Myocyte (in vitro differentiated cells): ENCODE measurements around the gene FAU. TPM values are rescaled to one million over a fixed set of nuclear protein-coding genes. Genes with fewer than 3 reads are reported as not detected.
"Not testable (repeated sequence)": the region's sequence is repeated elsewhere in the genome, so short reads cannot be mapped to it uniquely, and the experiment has no call there.

Experiments
- DNase-seq: peaks from one replicate; pipeline ENCODE4 v3.0.0-alpha.2; 2012; ENCODE audit warnings: low read depth
- polyA plus RNA-seq: library from polyadenylated mRNA; unstranded; fragments of >200 nt; gene quantifications from one replicate; pipeline ENCODE4 v1.2.1, GENCODE V29; 2012; ENCODE audit warnings: missing spikeins
- total RNA-seq: library from RNA; depleted of rRNA; stranded (reverse); fragments of >200 nt; gene quantifications from 2 replicates; pipeline ENCODE4 v1.2.3, GENCODE V29; 2014

The FAU gene
- total RNA-seq, result 163 and 184 TPM in 2 replicates
- 898 TPM for polyA plus RNA-seq

DNA sequence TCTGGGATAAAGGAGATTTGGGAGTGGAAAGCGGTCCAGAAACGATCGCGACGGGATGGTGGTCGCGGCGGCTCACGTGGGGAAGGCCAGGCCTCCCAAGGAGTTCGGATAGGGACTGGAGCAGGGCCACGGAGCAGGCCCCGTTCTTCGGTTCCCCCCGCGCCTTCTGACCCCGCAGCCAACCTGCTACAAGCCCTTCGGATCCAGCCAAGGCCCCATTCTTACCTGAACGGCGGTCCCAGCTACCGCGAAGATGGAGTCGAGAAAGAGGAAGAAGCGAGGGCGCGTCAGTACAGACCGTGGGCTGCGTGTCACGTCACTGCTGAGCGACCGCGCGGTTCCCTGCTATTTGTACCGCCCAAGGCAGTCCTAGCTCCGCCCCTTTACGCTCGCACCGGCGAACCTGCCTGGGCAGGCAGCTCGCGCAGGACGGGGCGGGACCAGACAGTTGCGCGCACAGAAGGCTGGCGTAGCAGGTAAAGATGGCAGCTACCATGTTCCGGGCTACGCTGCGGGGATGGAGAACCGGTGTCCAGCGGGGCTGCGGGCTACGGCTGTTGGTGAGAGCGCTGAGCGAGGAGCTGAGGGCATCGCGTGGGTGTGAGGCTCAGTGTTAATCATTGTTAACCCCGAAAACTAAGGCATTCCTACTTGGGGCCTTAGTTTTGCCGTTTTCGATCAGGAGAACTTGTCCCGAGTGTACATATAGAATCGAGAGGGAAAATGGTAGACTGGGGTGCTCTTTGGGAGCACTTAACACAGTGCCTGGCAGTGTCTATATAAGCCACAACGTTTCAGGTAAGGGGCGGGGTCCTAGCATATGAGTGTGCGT lies at the start of gene FAU, which contains the start of gene MRPL49:
Gene FAU, minus strand, starts transcription at position 270 of the 832 bp plus-strand sequence. CDS start 321 bp downstream, outside the sequence.
Gene MRPL49, plus strand, starts transcription at position 457 of the 832 bp plus-strand sequence. Its CDS starts 26 bp downstream, at position 483.
- peak; percentile 95 for DNase-seq

DNA sequence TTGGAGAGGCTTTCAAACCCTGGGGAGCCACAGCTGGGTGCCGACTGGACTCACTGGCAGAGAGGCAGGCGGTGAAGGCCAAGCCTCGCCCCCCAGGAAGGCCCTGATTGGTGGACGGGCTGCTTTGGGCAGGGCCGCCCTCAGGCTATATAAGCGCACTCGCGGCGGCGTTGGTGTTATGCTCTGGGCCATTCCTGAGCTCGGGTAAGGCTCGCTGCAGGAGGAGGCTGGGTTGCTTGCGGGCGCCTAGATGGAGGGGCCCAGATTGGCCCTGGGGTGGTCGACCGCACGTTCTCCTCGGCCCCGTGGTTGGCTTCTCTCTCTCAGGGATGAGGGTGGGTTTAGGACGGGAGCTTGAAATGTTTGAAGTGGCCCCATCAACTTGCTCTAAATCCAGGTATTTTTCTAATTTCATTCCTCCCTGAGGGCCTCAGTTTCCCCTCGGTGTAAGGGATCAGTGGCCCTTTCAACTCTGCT lies 48.2 kb upstream of the FAU start, which contains the start of gene SPDYC:
Gene SPDYC, plus strand, starts transcription at position 176 of the 477 bp plus-strand sequence. CDS start 1,125 bp downstream, outside the sequence.
- no peak for DNase-seq

DNA sequence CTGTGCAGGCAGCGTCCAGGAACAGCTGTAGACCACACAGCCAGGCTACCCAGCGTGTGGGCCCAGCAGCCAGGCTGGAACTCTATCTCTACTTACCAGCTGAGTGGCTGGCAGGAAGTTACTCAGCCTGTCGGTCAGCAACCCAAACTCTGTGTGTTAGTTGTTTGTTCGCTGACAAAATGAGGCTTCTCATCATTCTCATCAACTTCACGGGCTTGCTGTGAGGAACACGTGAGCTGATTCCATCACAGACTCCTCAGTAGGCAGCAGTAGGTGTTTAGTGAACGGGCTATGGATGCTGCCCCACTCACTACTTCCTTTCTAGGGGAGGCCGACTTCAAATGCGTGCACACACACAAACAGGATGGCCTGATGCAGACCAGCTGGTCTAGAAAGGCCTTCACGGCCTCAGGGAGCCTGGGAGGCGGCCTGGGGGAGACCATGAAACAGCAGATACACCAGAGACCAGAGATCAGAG lies 47.3 kb upstream of the FAU start:
- DNase-seq, result peak; percentile 45

DNA sequence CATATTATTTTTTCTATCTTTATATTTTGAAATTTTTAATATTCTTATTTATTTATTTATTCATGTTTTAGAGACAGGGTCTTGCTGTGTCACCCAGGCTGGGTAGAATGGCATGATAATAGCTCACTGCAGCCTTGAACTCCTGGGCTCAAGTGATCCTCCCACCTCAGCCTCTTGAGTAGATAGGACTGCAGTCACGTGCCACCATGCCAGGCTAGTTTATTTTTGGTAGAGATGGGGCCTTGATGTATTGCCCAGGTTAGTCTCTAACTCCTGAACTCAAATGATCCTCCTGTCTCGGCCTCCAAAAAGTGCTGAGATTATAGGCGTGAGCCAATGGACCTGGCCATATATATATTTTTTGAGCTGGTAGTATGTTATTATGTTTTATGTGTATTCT lies 45.7 kb upstream of the FAU start:
- no peak for DNase-seq

DNA sequence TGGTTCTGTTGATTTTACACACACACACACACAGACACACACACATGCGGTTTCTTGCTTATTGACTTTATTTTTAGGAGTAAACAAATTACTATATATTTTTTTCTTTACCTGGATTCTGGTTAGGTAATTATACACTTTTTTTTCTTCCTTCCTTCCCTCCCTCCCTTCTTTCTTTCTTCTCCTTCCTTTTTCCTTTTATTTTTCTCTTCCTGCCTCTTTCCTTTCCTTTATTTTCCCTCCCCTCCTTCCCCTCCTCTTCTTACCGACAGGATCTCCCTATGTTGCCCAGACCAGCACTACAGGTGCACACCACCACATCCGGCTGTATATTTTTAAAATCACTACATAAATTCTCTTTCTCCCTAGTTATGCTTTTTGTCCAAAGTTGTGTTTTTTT lies 45.0 kb upstream of the FAU start:
- DNase-seq, result no peak

DNA sequence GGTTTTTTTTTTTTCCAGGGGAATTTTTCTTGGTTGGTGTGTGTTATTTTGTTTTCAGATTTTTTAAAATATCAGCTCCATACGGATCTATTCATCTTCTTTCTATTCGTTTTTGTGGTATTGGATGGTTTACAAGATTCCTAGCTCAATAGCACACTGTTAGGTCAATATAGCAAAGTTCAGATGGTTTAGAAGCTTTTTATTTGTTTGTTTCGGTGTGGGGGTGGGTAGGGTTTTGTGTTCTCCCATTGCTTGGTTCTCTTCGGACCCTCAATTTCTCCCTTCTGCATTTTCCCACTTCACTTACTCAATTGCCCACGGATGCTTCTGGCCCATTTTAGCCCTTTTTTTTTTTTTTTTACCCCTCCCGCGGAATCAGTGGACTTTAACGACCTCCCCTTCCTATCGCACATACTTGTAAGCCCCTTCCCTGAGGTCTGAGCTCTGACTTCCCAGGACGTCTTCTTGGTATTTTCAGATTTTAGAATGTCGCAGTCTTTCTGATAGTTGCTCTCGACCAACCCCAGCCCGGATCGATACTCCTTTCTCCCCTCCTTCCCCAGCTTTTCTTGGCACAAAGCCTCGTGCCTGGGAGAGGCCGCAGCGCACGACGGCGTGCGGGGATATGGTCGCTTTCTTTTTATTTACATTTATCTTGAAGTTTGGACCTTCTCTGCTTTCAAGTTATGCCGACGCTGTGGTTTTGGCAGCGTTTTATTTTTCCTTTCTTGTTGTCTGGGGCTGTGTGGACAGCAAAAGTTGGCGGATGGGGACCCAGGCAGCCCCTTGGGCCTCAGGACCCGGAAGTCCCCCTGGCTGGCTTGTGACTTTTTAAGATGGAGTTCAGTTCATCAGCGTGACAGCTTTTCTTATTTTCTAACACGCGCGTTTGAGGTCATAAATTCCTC lies 43.7 kb upstream of the FAU start:
- DNase-seq, result no peak

DNA sequence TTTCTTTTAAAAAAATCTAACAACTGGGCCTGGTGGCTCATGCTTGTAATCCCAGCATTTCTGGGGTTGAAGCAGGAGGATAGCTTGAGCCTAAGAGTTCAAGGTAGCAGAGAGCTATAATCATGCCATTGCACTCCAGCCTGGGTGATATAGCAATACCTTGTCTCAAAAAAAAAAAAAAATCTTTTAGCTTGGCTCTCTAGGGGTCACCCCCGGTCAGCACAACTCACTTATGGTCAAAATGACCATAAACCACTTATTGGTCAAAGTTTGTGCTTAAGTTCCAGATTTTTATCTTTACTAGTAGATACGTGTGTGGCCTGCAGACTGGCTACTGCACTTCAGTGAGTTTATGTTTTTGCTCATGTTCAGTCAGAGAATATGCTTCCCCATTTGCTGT lies 41.8 kb upstream of the FAU start:
- no peak for DNase-seq

DNA sequence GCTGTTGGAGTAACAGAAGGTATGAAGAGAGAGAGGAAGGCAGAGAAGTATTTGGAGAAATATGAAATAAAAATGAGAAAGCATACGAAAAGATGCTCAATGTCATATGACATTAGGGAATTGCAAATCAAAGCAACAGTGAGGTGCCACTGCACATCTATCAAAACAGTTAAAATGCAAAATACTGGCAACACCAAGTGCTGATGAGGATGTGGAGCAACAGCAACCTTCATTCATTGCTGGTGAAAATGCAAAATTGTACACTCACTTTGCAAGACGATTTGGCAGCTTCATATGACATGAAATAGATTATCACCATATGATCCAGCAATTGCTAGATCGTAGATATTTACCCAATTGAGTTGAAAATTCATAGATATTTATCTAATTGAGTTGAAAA lies 38.7 kb upstream of the FAU start:
- DNase-seq, result no peak

DNA sequence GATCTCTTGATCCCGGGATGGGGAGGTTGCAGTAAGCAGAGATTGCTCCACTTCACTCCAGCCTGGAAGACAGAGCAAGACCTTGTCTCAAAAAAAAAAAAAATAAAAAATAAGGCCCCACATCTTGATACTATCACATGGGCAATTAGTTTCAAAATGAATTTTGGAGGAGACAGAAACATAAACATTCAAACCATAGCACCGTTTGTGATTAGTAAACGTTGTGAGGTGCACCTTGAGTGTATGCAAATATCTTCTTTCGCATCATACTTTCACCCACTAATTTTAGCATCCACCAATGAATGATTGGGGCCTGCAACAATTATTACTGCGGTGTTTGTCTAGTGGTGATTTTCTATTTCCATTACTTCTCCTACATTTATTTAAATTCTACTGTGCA lies 37.1 kb upstream of the FAU start:
- DNase-seq, result no peak

DNA sequence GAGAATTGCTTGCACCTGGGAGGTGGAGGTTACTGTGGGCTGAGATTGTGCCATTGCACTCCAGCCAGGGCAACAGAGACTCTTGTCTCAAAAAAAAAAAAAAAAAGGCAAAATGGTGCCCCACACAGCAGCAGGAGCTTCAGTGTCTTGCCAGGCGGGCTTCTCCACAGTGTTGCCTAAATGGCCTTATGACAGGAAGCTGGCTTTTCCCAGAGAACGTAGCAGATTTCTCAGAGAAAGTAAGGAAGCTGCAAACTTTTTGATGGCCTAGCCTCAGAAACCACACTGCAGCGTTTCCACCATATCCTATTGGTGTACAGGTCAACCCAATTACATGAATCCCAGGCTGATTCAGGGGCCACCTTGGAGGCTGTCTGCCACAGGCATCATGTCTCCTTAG lies 35.4 kb upstream of the FAU start:
- DNase-seq, result no peak

DNA sequence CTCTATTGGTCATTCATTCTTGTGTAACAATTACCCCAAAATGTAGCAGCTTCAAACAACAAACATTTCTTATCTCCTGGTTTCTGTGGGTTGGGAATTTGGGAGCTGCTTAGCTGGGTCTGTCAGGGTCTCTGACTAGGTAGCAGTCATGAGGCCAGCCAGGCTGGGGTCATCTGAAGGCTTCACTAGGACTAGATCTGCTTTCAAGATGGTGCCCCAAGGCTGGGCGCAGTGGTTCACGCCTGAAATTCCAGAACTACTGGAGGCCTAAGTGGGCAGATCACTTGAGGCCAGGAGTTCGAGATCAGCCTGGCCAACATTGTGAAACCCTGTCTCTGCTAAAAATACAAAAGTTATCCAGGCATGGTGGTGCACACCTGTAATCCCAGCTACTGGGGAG lies 35.0 kb upstream of the FAU start:
- DNase-seq, result no peak

DNA sequence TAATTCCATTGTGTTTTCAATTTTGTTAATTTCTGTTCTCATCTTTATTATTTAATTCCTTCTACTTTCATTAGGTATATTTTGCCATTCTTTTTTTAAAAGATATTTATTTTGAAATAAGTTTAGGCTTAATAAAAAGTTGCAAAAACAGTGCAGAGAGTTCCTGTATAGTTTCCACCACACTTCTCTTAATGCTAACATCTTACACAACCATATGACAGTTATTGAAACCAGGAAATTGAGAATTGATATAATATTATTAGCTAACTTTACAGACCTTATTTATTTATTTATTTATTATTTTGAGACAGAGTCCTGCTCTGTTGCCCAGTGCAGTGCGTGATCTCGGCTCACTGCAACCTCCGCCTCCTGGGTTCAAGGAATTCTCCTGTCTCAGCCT lies 34.3 kb upstream of the FAU start:
- no peak for DNase-seq

DNA sequence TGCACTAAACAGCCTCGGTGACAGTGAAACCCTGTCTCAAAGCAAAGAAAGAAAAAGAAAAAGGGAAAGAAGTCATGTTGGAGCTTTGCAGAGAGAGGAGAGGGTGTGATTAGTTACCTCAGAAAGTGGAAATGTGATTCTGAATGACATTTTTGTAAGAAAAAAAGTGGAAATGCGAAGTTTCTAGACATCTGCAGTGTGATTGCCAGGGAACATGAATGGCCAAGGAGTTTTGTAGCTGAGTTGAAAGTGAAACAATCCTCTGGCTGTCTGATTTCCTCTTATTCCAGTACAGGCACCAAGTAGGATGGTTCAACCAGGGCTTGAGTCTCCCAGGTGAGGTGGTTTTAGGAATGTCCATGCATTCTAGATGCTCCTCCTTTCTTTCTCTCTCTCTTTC lies 30.2 kb upstream of the FAU start:
- no peak for DNase-seq

DNA sequence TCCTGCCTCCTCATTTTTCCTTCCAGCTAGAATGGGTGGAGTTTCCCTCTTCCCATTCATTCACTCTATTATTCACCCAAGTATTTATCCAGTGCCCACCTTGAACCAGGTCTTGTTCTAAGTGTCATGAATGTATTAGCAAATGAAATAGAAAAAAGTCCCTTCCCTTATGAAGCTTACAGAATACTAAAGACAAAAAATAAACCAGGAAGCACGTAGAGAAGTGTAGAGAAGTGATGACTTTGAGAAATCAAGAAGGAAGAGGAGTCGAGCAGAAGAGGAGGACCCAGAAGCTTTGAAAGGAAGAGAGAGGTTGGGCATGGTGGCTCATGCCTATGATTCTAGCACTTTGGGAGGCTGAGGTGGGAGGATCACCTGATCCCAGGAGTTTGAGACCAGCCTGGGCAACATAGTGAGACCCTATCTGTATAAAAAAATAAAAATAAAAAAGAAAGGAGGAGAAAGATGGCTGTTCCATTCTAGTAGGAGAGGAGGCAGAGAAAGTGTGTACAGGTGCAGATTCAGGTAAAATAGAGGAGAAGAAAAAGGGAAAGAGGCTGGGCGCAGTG lies 29.5 kb upstream of the FAU start:
- DNase-seq, result no peak

DNA sequence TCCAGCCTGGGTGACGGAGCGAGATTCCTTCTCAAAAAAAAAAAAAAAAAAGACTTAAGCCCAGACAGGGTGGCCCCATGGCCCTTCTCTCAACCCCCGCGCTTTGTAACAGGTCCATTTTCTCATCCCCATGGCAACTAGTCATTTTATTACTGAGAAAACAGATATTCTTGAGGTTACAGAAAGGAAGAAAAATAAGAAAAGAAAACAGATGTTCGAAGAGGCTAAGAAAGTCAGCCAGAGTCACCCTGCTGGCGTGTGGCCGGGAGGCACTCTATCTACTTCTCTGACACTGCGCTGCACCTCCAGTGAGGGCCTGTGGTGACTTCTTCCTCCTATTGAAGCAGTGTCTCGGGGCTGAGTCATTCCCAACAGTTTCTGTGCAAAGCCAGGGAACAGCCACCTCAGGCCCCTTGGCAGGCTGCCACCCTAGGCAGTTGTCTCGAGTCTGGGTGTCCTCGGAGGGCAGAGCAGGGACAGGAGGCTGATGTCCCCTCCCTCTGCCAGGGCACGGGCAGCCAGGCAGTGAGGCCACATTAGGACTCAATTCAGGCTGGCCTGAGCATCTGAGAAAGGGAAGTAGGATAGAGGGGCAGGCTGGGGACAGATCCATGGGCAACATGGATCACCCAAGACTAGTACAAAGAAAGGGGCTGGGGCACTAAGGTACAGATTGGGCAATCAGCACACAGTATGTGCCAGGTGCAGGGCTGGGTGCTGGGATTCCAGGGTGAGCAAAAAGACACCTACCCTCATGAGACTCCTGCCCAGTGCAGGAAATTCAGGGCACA lies 28.8 kb upstream of the FAU start:
- DNase-seq, result peak; percentile 99

DNA sequence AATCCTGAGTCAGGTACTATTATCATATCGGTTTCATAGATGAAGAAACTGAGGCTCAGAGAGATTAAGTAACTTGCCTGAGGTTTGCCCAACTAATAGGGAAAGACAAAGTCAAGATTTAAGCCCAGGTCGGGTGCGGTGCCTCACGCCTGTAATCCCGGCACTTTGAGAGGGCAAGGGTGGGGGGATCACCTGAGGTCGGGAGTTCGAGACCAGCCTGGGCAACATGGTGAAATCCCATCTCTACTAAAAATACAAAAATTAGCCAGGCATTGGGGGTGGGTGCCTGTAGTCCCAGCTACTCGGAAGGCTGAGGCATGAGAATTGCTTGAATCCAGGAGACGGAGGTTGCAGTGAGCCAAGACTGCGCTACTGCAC lies 28.2 kb upstream of the FAU start:
- not testable (repeated sequence) for DNase-seq

DNA sequence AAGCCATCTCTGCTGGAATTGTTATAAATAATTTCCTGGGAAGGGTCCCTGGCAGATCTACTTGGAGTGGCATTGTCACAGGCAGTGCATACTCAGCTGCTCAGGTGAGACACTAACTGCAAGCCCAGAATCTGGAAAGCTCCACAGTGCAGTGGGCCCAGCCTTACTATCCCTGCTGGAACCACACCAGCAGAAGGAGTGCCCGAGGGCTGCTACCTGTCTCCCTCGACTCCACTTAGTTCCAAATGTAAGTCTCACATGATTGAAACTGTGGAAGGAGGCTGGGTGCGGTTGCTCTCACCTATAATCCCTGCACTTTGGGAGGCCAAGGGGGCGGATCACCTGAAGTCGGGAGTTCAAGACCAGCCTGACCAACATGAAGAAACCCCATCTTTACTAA lies 26.7 kb upstream of the FAU start:
- no peak for DNase-seq

DNA sequence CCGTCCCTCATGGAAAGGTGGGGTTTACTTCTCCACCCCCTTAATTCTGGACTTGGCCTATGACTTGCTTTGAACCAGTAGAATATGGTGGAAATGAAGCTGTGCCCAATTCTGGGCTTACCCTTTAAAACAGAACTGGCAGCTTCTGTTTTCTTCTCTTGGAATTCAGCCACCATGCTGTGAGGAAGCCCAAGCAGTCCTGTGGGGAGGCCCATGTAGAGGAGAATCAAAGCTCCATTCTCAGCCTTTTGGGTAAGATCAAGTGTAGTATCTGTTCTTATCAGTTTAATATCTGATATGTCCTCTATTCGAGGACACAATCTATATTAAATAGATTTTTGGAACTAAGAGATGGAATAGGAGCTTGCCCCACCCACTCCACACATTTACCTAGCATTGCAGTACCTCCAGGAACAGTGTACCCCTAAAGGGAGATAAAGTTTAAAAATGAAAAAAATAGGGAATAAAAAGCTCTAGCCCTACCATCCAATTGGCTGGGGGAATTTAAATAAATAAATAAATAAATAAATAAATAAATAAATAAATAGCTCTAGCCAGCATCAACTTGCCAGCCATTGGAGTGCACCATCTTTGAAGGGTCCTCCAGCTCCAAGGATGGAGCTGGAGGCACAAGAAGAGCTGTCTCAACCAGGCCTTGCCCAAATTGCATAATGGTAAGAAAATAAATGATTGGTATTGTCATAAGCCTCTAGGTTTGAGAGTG lies 25.6 kb upstream of the FAU start:
- DNase-seq, result no peak

DNA sequence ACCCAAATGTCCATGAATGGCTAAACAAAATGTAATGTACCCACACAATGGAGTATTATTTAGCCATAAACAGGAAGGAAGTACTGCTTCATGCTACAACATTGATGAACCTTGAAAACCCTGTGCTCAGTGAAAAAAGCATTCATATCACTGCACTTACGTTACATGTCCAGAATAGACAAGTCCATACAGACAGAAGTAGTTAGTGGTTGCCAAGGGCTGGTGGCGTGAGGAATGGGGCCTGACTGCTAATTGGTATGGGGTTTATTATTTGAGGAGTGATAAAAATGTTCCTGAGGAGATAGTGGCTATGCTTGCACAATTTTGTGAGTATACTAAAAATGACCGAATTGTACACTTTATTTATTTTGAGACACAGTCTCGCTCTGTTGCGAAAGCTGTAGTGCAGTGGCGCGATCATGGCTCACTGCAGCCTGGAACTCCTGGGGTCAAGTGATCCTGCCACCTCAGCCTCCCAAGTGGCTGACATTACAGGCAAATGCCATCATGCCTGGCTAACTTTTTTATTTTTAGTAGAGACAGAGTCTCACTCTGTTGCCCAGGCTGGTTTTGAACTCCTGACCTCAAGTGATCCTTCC lies 20.1 kb upstream of the FAU start:
- DNase-seq, result no peak
